LNCaP clone FGC (cell line): ENCODE measurements around the gene TOR3A.

Source experiments
- DNase-seq: peaks from one replicate; pipeline ENCODE4 v3.0.0-alpha.2; 2011; ENCODE audit warnings: low read depth
- H3K4me3 ChIP-seq: 2 replicates; pipeline ENCODE4 v1.5.1; 2011; ENCODE audit warnings: mild to moderate bottlenecking, low read depth, low read length, control low read depth
- CTCF ChIP-seq: IDR thresholded peaks from 2 replicates; pipeline ENCODE4 v1.5.1; 2012; ENCODE audit warnings: mild to moderate bottlenecking; ENCODE audit not compliant: control insufficient read depth, insufficient read depth; ENCODE audit errors: extremely low read depth

Gene TOR3A

GRCh38 chr1:179077396-179077795 lies 4.5 kb upstream of the TOR3A start:
- TF ChIP-seq CTCF: no peak
- DNase-seq: no peak
- no peak overlapping the region for H3K4me3 ChIP-seq

GRCh38 chr1:179079113-179079761 lies 2.6 kb upstream of the TOR3A start:
- peak; percentile 64 for DNase-seq
- H3K4me3 ChIP-seq: no peak overlapping the region
- TF ChIP-seq CTCF: peak; percentile 71

GRCh38 chr1:179080866-179081686 lies 794 bp upstream of the TOR3A start:
- H3K4me3 ChIP-seq: peak overlapping the region; percentile 88
- no peak for TF ChIP-seq CTCF
- no peak for DNase-seq

- TF ChIP-seq CTCF: no peak
- no peak for DNase-seq
Measured at GRCh38 chr1:179082333-179082998, 596 bp downstream of the TOR3A start.

GRCh38 chr1:179082999-179083335 lies 1.1 kb downstream of the TOR3A start:
- H3K4me3 ChIP-seq: peak overlapping the region; percentile 88
- TF ChIP-seq CTCF: no peak
- DNase-seq: no peak

More at GRCh38 chr1:179082333-179082998, 596 bp downstream of the TOR3A start:
- H3K4me3 ChIP-seq: peak overlapping the region; percentile 88

GRCh38 chr1:179083533-179083932 lies 1.7 kb downstream of the TOR3A start:
- H3K4me3 ChIP-seq: no peak overlapping the region; the same call in 1 of the 2 replicates
- TF ChIP-seq CTCF: no peak
- no peak for DNase-seq
